ENCODE data around the gene SAMD4A. TPM values are rescaled to one million over a fixed set of nuclear protein-coding genes. Genes with fewer than 3 reads are reported as not detected.

Gene SAMD4A
- total RNA-seq, 1 experiment from 2014 or later = 26.5 TPM

DNA sequence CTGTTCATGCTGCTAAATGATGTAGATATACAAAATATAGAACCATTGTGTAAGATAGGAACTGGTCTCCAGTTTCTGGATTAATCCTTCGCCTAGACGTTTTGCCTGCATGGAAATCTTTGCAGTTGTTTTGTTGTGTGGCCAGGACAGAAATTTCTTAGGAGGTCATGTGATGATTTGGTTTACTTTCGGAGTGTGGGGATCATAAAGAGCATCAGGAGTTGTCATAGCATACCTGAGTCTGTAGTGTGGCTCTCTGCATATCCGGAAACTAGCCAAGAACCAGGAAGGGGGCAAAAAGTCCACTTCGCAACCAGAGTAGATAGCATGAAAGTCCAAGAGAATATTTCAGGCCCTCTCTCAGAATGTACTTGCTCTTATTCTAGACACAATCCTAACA, 3.1 kb downstream of the SAMD4A start:
- intact Hi-C loops (cut with micrococcal nuclease; ENCODE audit: unreplicated experiment) = no loop called here
- H3K36me3 ChIP-seq (ENCODE audit: insufficient read depth, low read length, poor library complexity, severe bottlenecking) = peaks cover 3% of the 10 kb centered on the region
- DNase-seq (ENCODE audit: low spot score) = no peak
- H3K4me3 ChIP-seq (ENCODE audit: low read depth, low read length, poor library complexity, severe bottlenecking) = no peak overlapping the region
- CTCF ChIA-PET = interaction anchor here (1.2 kb wide), 1 partner anchor 153 kb away, joined by 4 read pairs; no protein-coding TSS in a partner anchor
- POLR2A ChIA-PET (ENCODE audit: low non-redundant PET) = no interaction called here
- H3K4me1 ChIP-seq (ENCODE audit: insufficient read depth, low read length, poor library complexity, severe bottlenecking) = peaks cover 21% of the 10 kb centered on the region
- H3K27ac ChIP-seq (ENCODE audit: low read depth, low read length, poor library complexity, severe bottlenecking) = no peak overlapping the region
- no peak for TF ChIP-seq EZH2 (IDR thresholded peaks at IDR 0.05; ENCODE audit: borderline replicate concordance, low read depth, low read length, poor library complexity, severe bottlenecking)
- TF ChIP-seq, protein P1, sequence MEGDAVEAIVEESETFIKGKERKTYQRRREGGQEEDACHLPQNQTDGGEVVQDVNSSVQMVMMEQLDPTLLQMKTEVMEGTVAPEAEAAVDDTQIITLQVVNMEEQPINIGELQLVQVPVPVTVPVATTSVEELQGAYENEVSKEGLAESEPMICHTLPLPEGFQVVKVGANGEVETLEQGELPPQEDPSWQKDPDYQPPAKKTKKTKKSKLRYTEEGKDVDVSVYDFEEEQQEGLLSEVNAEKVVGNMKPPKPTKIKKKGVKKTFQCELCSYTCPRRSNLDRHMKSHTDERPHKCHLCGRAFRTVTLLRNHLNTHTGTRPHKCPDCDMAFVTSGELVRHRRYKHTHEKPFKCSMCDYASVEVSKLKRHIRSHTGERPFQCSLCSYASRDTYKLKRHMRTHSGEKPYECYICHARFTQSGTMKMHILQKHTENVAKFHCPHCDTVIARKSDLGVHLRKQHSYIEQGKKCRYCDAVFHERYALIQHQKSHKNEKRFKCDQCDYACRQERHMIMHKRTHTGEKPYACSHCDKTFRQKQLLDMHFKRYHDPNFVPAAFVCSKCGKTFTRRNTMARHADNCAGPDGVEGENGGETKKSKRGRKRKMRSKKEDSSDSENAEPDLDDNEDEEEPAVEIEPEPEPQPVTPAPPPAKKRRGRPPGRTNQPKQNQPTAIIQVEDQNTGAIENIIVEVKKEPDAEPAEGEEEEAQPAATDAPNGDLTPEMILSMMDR (conservative IDR thresholded peaks at IDR 0.05; ENCODE audit: low read depth, low read length) = no peak
- no peaks in the 10 kb centered on the region for H3K27me3 ChIP-seq (replicated peaks; ENCODE audit: insufficient read depth, low read depth, low read length, poor library complexity)
- BruUV-seq (replicated peaks) = no TSS peak
- peaks cover 11% of the 10 kb centered on the region for H3K9me3 ChIP-seq (ENCODE audit: low read depth, low read length, poor library complexity, severe bottlenecking)

DNA sequence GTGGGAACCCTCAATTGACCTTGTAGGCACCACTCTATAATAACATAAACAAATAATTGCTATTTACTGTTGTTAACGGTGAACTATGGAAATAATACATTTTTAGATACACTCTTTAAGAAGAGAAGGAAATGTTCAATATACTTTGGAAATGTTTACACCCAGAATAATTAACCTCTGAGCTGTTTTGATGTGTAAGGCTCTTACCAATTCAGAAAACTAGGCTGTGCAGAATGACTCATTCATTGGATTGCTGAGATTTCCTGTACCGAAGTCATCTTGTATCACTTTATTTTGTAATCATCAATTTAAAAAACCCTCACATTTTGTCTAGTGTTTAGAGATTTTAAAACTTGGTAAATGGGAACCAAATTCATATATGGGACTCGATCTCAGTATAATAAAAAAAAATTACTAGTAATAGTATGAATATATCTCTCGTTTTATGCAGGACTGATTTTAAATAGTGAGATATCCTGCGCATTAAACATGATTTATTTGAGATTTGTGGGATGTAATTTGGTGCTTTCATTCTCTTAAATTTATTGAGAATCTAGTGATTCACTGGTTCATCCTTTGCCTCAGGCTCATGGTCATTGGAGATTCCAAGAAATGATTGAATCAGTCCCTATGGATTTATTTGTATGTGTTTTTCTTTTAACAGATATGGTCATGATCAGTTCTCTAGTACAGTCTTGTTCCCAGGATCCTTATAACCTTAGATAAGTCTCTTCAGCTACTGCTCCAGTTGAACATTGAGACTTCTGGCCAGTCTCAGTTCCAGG, 3.9 kb downstream of the SAMD4A start:
- CTCF ChIA-PET = interaction anchor here (0.5 to 1.2 kb wide), 2 partner anchors 122 to 152 kb away, joined by 4 to 11 read pairs; no protein-coding TSS in a partner anchor
- Histone ChIP-seq H3K4me1 (ENCODE audit: insufficient read depth, low read length, poor library complexity, severe bottlenecking) (peaks cover 21% of the 10 kb centered on the region), H3K36me3 (ENCODE audit: insufficient read depth, low read length, poor library complexity, severe bottlenecking) (peaks cover 3% of the 10 kb centered on the region), H3K27ac (ENCODE audit: low read depth, low read length, poor library complexity, severe bottlenecking) (no peak overlapping the region), H3K4me3 (ENCODE audit: low read depth, low read length, poor library complexity, severe bottlenecking) (no peak overlapping the region), H3K27me3 (replicated peaks; ENCODE audit: insufficient read depth, low read depth, low read length, poor library complexity) (no peaks in the 10 kb centered on the region), H3K9me3 (ENCODE audit: low read depth, low read length, poor library complexity, severe bottlenecking) (peaks cover 11% of the 10 kb centered on the region)
- peak; percentile 57 for DNase-seq (ENCODE audit: low spot score)
- POLR2A ChIA-PET (ENCODE audit: low non-redundant PET) = no interaction called here
- intact Hi-C loops (cut with micrococcal nuclease; ENCODE audit: unreplicated experiment) = no loop called here
- TF ChIP-seq, protein P1 (conservative IDR thresholded peaks at IDR 0.05; ENCODE audit: low read depth, low read length) = no peak
- TF ChIP-seq EZH2 (IDR thresholded peaks at IDR 0.05; ENCODE audit: borderline replicate concordance, low read depth, low read length, poor library complexity, severe bottlenecking) = no peak
- BruUV-seq (replicated peaks) = no TSS peak

DNA sequence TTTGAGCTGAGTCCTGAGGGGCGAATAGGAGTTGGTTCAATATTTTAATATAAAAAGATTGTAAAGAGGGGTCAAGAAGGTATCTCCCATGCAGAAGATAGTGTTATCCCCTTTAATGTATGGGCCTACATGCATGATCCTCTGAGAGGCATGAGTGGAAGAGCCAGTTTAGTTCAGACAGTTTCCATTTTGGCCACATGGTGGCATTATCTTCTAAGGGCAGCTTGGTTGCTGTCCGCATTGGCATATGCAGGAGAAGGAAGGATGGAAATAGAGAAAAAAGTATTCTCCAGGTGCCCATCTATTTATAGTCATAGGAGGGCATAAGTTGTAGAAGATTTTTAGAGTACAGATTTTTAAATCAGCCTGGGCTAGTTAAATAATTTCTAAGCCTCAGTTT, 5.4 kb downstream of the SAMD4A start:
- peaks cover 3% of the 10 kb centered on the region for H3K36me3 ChIP-seq (ENCODE audit: insufficient read depth, low read length, poor library complexity, severe bottlenecking)
- no peak overlapping the region for H3K27ac ChIP-seq (ENCODE audit: low read depth, low read length, poor library complexity, severe bottlenecking)
- no TSS peak for BruUV-seq (replicated peaks)
- H3K4me1 ChIP-seq (ENCODE audit: insufficient read depth, low read length, poor library complexity, severe bottlenecking) = peaks cover 21% of the 10 kb centered on the region
- no peaks in the 10 kb centered on the region for H3K27me3 ChIP-seq (replicated peaks; ENCODE audit: insufficient read depth, low read depth, low read length, poor library complexity)
- POLR2A ChIA-PET (ENCODE audit: low non-redundant PET) = no interaction called here
- peaks cover 11% of the 10 kb centered on the region for H3K9me3 ChIP-seq (ENCODE audit: low read depth, low read length, poor library complexity, severe bottlenecking)
- no peak overlapping the region for H3K4me3 ChIP-seq (ENCODE audit: low read depth, low read length, poor library complexity, severe bottlenecking)
- CTCF ChIA-PET = no interaction called here
- intact Hi-C loops (cut with micrococcal nuclease; ENCODE audit: unreplicated experiment) = no loop called here
- TF ChIP-seq, protein P1 (conservative IDR thresholded peaks at IDR 0.05; ENCODE audit: low read depth, low read length) = peak; percentile 61
- no peak for TF ChIP-seq EZH2 (IDR thresholded peaks at IDR 0.05; ENCODE audit: borderline replicate concordance, low read depth, low read length, poor library complexity, severe bottlenecking)
- DNase-seq (ENCODE audit: low spot score) = peak; percentile 67
